Prostate gland (tissue), 2 donors: ENCODE results near the gene PDE1C. TPM values are rescaled to one million over a fixed set of nuclear protein-coding genes. Genes with fewer than 3 reads are reported as not detected.

ENCODE experiments used
- DNase-seq: peaks from one replicate; pipeline ENCODE4 v3.0.0-alpha.2; 2019; ENCODE audit warnings: low spot score
- H3K27ac ChIP-seq, 2 donors: fragments of 200-600 bp; sonication (generic); 2 replicates each; pipeline ENCODE4 v1.5.1; 2017 to 2019
- H3K27me3 ChIP-seq: fragments of 200-600 bp; sonication (generic); replicated peaks from 2 replicates; pipeline ENCODE4 v1.5.1; 2019; ENCODE audit not compliant: insufficient read depth
- H3K36me3 ChIP-seq, 2 donors: fragments of 200-600 bp; sonication (generic); 1 replicate in 1 of 2; 2 replicates in 1 of 2; pipeline versions ENCODE4 v1.5.1 to v1.8.1; 2017 to 2019
- H3K4me1 ChIP-seq: fragments of 200-600 bp; sonication (generic); replicated peaks from 2 replicates; pipeline ENCODE4 v1.5.1; 2019
- H3K4me3 ChIP-seq, 2 donors: fragments of 200-600 bp; sonication (generic); 2 replicates each; pipeline ENCODE4 v1.5.1; 2017 to 2019
- H3K9me3 ChIP-seq: fragments of 200-600 bp; sonication (generic); 2 replicates; pipeline ENCODE4 v1.5.1; 2017
- CTCF ChIP-seq, 4 experiments: fragments of 200-600 bp in 2 of 4; fragments of 450-650 bp in 2 of 4; sonication (generic) in 2 of 4; IDR thresholded peaks; 1 replicate in 3 of 4; 2 replicates in 1 of 4; pipeline ENCODE4 v1.5.1; 2016 to 2019; ENCODE audit warnings: antibody characterized with exemption in 4 of 4, mild to moderate bottlenecking in 2 of 4, moderate library complexity in 2 of 4
- POLR2A ChIP-seq: fragments of 450-650 bp; IDR thresholded peaks from one replicate; pipeline ENCODE4 v1.6.1; 2016; ENCODE audit warnings: antibody characterized with exemption, mild to moderate bottlenecking
- POLR2AphosphoS5 ChIP-seq: sonication (generic); formaldehyde crosslinking; IDR thresholded peaks from one replicate; pipeline ENCODE4 v1.6.1; 2017; ENCODE audit warnings: antibody characterized with exemption
- WGBS: methylation state at CpG from one replicate; pipeline ENCODE4 v1.1.5; 2018; 5-methylcytosine and 5-hydroxymethylcytosine counted together
- intact Hi-C: fragments of 100-400 bp; cut with DNase I; formaldehyde crosslinking; loops from one replicate; pipeline ENCODE4 v1.14.2; 2022
- total RNA-seq, 2 donors: library from RNA; depleted of rRNA; stranded (reverse); fragments of >200 nt; gene quantifications; one replicate each; pipeline ENCODE4 v1.1.0, GENCODE V29; 2016

PDE1C gene
- total RNA-seq, 2 donors from 2014 or later: 2.4 to 4.2 TPM

- no peak for DNase-seq
- no peak overlapping the region for H3K27ac ChIP-seq
- H3K9me3 ChIP-seq: no peaks in the 10 kb centered on the region
- no peak for TF ChIP-seq POLR2AphosphoS5
- no peak for TF ChIP-seq POLR2A
- no peak for TF ChIP-seq CTCF (IDR thresholded peaks at IDR 0.05)
- no peaks in the 10 kb centered on the region for H3K36me3 ChIP-seq
- H3K4me1 ChIP-seq: no peaks in the 10 kb centered on the region
- H3K27me3 ChIP-seq: no peaks in the 10 kb centered on the region
- intact Hi-C loops: loop anchor here (5.0 kb wide), 1 partner anchor 282 kb away; no protein-coding TSS in a partner anchor
- 78% methylated on average over 3 of the region's 3 CpGs for WGBS
- no peak overlapping the region for H3K4me3 ChIP-seq
These were observed 345.5 kb downstream of the PDE1C start for GRCh38 chr7:31724696-31725095.

GRCh38 chr7:31720366-31720765 is 349.8 kb downstream of the PDE1C start:
- Histone ChIP-seq H3K27ac (no peak overlapping the region), H3K27me3 (no peaks in the 10 kb centered on the region), H3K4me3 (no peak overlapping the region), H3K36me3 (no peaks in the 10 kb centered on the region), H3K4me1 (no peaks in the 10 kb centered on the region), H3K9me3 (no peaks in the 10 kb centered on the region)
- no peak for DNase-seq
- intact Hi-C loops: loop anchor here (5.0 kb wide), 1 partner anchor 278 kb away; no protein-coding TSS in a partner anchor
- WGBS: 48% methylated on average over 8 of the region's 8 CpGs
- TF ChIP-seq POLR2AphosphoS5 (no peak), POLR2A (no peak), CTCF (IDR thresholded peaks at IDR 0.05) (no peak)

- Histone ChIP-seq H3K4me1 (no peaks in the 10 kb centered on the region), H3K9me3 (no peaks in the 10 kb centered on the region), H3K4me3 (no peak overlapping the region), H3K27ac (no peak overlapping the region), H3K27me3 (no peaks in the 10 kb centered on the region), H3K36me3 (no peaks in the 10 kb centered on the region)
- no peak for DNase-seq
- no peak for TF ChIP-seq POLR2AphosphoS5
- TF ChIP-seq POLR2A: no peak
- TF ChIP-seq CTCF (IDR thresholded peaks at IDR 0.05): no peak
- intact Hi-C loops: no loop called here
- 77% methylated on average over 1 of the region's 1 CpG for WGBS
These were observed 353.9 kb downstream of the PDE1C start for GRCh38 chr7:31716355-31716754.

GRCh38 chr7:31710171-31710570 is 360.0 kb downstream of the PDE1C start:
- 69% methylated on average over 1 of the region's 1 CpG for WGBS
- TF ChIP-seq POLR2A: no peak
- no peak for TF ChIP-seq POLR2AphosphoS5
- no peak for TF ChIP-seq CTCF (IDR thresholded peaks at IDR 0.05)
- no peaks in the 10 kb centered on the region for H3K9me3 ChIP-seq
- no peak for DNase-seq
- intact Hi-C loops: no loop called here
- no peak overlapping the region for H3K4me3 ChIP-seq
- no peaks in the 10 kb centered on the region for H3K4me1 ChIP-seq
- no peaks in the 10 kb centered on the region for H3K36me3 ChIP-seq
- no peaks in the 10 kb centered on the region for H3K27me3 ChIP-seq
- H3K27ac ChIP-seq: no peak overlapping the region

- Histone ChIP-seq H3K36me3 (no peaks in the 10 kb centered on the region), H3K27me3 (no peaks in the 10 kb centered on the region), H3K4me3 (no peak overlapping the region), H3K9me3 (no peaks in the 10 kb centered on the region), H3K27ac (no peak overlapping the region), H3K4me1 (no peaks in the 10 kb centered on the region)
- 60% methylated on average over 5 of the region's 5 CpGs for WGBS
- intact Hi-C loops: no loop called here
- no peak for DNase-seq
- TF ChIP-seq POLR2A: no peak
- no peak for TF ChIP-seq POLR2AphosphoS5
- TF ChIP-seq CTCF (IDR thresholded peaks at IDR 0.05): no peak
These were observed 363.1 kb downstream of the PDE1C start for GRCh38 chr7:31707089-31707488.
